ENCODE data around the gene NUMA1. TPM values are rescaled to one million over a fixed set of nuclear protein-coding genes. Genes with fewer than 3 reads are reported as not detected.

The NUMA1 gene
- total and polyA plus RNA-seq, 2 of the 8 experiments (the other 6 are each of a cell fraction or from before 2014, with no cell fraction given): 101 to 107 TPM

DNA sequence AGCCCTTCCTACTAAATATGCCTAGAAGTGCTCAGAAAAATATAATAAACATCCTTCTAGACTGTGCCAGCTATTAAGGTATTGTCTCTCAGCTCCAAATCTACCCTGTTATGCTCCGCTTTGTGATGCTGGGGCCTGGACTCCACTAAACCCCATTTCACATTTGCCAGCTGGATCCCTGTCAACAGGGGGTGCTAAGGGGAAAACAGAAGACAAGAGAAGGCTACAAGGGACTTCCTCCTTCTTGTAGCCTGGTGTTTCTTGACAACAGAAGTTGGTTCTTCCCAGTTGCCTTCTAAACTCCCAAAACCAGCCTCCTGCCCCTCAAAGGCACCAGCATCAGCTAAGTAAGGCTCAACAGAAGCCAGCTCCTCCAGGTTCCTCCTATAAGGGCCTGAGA is 5.2 kb downstream of the NUMA1 start:
- Histone ChIP-seq H3K27ac (ENCODE audit: low read depth, low read length) (no peak overlapping the region), H3K23me2 (ENCODE audit: low read depth, low read length) (peaks cover 4% of the 10 kb centered on the region; the same call in 1 of the 2 replicates), H3K23ac (ENCODE audit: insufficient read length) (no peak overlapping the region), H3K9me3 (ENCODE audit: insufficient read depth in 2 of 2, low read depth in 1 of 2, low read length in 1 of 2) (no peaks in the 10 kb centered on the region), H2BK20ac (ENCODE audit: low read length) (no peak overlapping the region), H4K5ac (ENCODE audit: insufficient read length, low read depth, low read length) (no peak overlapping the region), H2BK5ac (ENCODE audit: low read depth, low read length) (no peak overlapping the region), H4K20me1 (replicated peaks in 1 of 2; ENCODE audit: control insufficient read depth in 1 of 2, insufficient read depth in 2 of 2, low read length in 2 of 2) (peaks cover 4 to 13% of the 10 kb centered on the region in 2 experiments), H3K79me1 (ENCODE audit: low read depth, low read length) (peaks cover 11% of the 10 kb centered on the region; the same call in 1 of the 2 replicates), H3K14ac (ENCODE audit: insufficient read length) (no peak overlapping the region), H3K79me2 (ENCODE audit: control insufficient read depth in 1 of 2, insufficient read depth in 2 of 2, low read length in 2 of 2) (peaks cover 25 to 95% of the 10 kb centered on the region in 2 experiments), H3K4me1 (replicated peaks in 1 of 4; ENCODE audit: control insufficient read depth in 3 of 4, insufficient read depth in 4 of 4, low read length in 3 of 4) (peaks cover 0 to 11% (median 0%) of the 10 kb centered on the region in 4 experiments; a peak in 3 of 7 replicates), H4K8ac (ENCODE audit: extremely low read depth, insufficient read depth, low read length) (no peak overlapping the region), H3K4me3 (ENCODE audit: extremely low read depth in 1 of 4, insufficient read depth in 2 of 4, low read depth in 3 of 4, low read length in 4 of 4) (no peak overlapping the region), H2AFZ (ENCODE audit: low read length) (no peak overlapping the region), H3K36me3 (ENCODE audit: control insufficient read depth in 2 of 4, insufficient read depth in 4 of 4, low read length in 3 of 4) (no peaks in the 10 kb centered on the region; a peak in 2 of 8 replicates), H3K4me2 (ENCODE audit: insufficient read depth in 1 of 2, low read depth in 2 of 2, low read length in 2 of 2) (no peak overlapping the region), H2BK12ac (ENCODE audit: low read depth, low read length) (no peak overlapping the region), H3K56ac (replicated peaks; ENCODE audit: insufficient read length, low read depth, low read length) (no peak overlapping the region), H4K91ac (replicated peaks; ENCODE audit: insufficient read length, low read length) (no peak overlapping the region), H3K18ac (ENCODE audit: extremely low read depth, low read length) (no peak overlapping the region), H3K4ac (replicated peaks; ENCODE audit: insufficient read length, low read depth, low read length) (no peak overlapping the region), H3K9ac (replicated peaks in 1 of 4; ENCODE audit: extremely low read depth in 1 of 4, low read depth in 3 of 4, low read length in 3 of 4) (no peak overlapping the region), H2BK120ac (replicated peaks; ENCODE audit: low read depth, low read length) (no peak overlapping the region), H3K27me3 (replicated peaks in 1 of 4; ENCODE audit: control insufficient read depth in 3 of 4, extremely low read depth in 1 of 4, insufficient read depth in 3 of 4, low read length in 3 of 4) (no peaks in the 10 kb centered on the region), H2AK5ac (ENCODE audit: low read depth, low read length) (no peak overlapping the region), H2BK15ac (ENCODE audit: low read length) (no peak overlapping the region)
- CTCF ChIA-PET (ENCODE audit: partially characterized antibody): interaction anchor here (0.8 to 5.1 kb wide), 22 partner anchors 9 to 174 kb away, joined by 3 to 33 read pairs (median 4); no protein-coding TSS in a partner anchor
- POLR2A ChIA-PET (ENCODE audit: partially characterized antibody): interaction anchor here (0.8 to 2.0 kb wide), 5 partner anchors 11 to 45 kb away, joined by 4 to 6 read pairs (median 5); partner anchors contain the start of gene ANAPC15
- DNase-seq (ENCODE audit: low read depth in 1 of 2, low spot score in 2 of 2) (no peak), FAIRE-seq (no peak)
- 94% methylated on average over 1 of the region's 1 CpG; no CpG with 5 or more reads in 1 of the 2 experiments for WGBS, 2 experiments (ENCODE audit: extremely low coverage in 1 of 2, insufficient coverage in 1 of 2, insufficient read length in 1 of 2, insufficient replicate concordance in 2 of 2, low coverage in 1 of 2, low lambda C conversion rate in 2 of 2, missing lambda C conversion rate in 1 of 2)
- TF ChIP-seq RAD21 (IDR thresholded peaks at IDR 0.05 in 1 of 2, conservative IDR thresholded peaks at IDR 0.05 in 1 of 2; ENCODE audit: low read depth in 2 of 2, low read length in 2 of 2) (peak in 1 of 2 experiments; percentile 26; a peak in 2 of 4 replicates), SRF (IDR thresholded peaks at IDR 0.05; ENCODE audit: low read depth, low read length) (no peak), CTCF (IDR thresholded peaks at IDR 0.05; ENCODE audit: control extremely low read depth in 1 of 3, insufficient read depth in 1 of 3, low read depth in 1 of 3, low read length in 3 of 3) (peak; percentile 8 to 53 (median 11); a peak in 2 of 4 replicates)
- TF ChIP-seq, protein P1, sequence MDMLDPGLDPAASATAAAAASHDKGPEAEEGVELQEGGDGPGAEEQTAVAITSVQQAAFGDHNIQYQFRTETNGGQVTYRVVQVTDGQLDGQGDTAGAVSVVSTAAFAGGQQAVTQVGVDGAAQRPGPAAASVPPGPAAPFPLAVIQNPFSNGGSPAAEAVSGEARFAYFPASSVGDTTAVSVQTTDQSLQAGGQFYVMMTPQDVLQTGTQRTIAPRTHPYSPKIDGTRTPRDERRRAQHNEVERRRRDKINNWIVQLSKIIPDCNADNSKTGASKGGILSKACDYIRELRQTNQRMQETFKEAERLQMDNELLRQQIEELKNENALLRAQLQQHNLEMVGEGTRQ (IDR thresholded peaks at IDR 0.05; ENCODE audit: low read length): no peak
